HG02588 (cell line): ENCODE results near the gene SHISA5.
"Not testable (repeated sequence)": the region's sequence is repeated elsewhere in the genome, so short reads cannot be mapped to it uniquely, and the experiment has no call there.

Experiments used
- ATAC-seq: cut with Tn5 transposase; IDR thresholded peaks from one replicate; pipeline ENCODE4 v1.9.1; 2021; ENCODE audit warnings: mild to moderate bottlenecking, moderate library complexity; ENCODE audit not compliant: unreplicated experiment

Gene SHISA5

GRCh38 chr3:48521635-48522034, 17.7 kb upstream of the SHISA5 start:
- no peak for ATAC-seq

DNA sequence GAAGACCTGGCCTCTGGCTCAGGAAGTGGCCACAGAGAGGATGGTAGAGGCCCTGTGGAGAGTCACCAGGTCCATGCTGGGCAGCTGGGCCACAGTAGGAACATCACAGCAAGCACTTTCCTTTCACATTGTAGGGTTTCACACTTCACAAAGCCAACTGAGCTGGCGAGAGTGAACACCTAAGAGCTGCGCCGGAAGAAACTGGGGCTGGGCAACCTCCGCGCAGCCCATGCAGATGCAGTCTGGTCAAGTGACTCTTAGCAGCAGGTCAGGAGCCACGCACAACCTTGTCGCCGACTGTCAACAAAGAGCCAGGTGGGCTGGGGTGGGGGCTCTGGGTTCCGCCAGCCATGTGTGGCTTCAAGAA, 15.3 kb upstream of the SHISA5 start:
- ATAC-seq, result no peak

- no peak for ATAC-seq
Observed at GRCh38 chr3:48518638-48519276, 14.8 kb upstream of the SHISA5 start.

GRCh38 chr3:48518069-48518468, 14.1 kb upstream of the SHISA5 start:
- ATAC-seq, result no peak

GRCh38 chr3:48516571-48516970, 12.6 kb upstream of the SHISA5 start:
- ATAC-seq, result no peak

GRCh38 chr3:48514431-48515227, 10.7 kb upstream of the SHISA5 start:
- ATAC-seq, result no peak

DNA sequence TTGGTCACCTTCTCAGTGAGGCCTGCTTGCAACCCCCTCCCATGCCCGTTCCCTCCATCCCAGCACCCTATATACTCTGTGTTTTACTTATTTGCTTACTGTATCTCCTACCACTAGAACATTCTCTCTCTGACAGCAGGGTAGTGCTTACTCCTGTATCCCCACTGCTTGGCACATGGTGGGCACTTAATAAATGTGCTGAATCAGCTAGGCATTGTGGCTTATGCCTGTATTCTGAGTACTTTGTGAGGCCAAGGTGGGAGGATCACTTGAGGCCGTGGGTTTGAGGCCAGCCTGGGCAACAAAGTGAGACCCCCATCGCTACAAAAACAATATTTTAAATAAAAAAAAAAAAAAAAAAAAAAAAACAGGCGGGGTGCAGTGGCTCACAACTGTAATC, 7.6 kb upstream of the SHISA5 start:
- no peak for ATAC-seq

- no peak for ATAC-seq
Observed at GRCh38 chr3:48507256-48508061, 3.5 kb upstream of the SHISA5 start.

- ATAC-seq, result no peak
Observed at GRCh38 chr3:48505968-48506504, 2.1 kb upstream of the SHISA5 start.

GRCh38 chr3:48505146-48505545, 1.2 kb upstream of the SHISA5 start:
- no peak for ATAC-seq

- ATAC-seq, result no peak
Observed at GRCh38 chr3:48503401-48504050, 448 bp downstream of the SHISA5 start.

DNA sequence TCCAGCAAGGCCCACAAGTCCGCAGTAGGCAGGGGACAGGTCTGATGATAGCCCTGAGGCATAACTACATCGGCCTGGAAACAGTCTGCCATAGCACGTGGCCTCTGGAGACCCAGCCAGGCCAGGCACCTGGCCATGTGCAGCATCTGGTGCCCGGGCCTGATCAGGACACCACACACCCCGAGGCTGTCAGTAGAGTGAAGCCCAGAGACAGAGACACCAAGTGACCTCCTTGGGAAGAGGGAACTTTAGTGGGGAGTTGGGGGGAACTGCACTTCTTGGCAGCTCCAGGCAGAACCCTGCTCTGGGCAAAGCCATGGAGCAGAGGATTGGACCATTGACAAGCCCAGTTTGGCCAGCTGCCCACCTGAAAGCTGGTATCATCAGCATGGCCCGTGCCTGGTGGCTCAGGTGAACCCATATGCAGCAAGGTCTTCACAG, 1.2 kb downstream of the SHISA5 start:
- no peak for ATAC-seq

DNA sequence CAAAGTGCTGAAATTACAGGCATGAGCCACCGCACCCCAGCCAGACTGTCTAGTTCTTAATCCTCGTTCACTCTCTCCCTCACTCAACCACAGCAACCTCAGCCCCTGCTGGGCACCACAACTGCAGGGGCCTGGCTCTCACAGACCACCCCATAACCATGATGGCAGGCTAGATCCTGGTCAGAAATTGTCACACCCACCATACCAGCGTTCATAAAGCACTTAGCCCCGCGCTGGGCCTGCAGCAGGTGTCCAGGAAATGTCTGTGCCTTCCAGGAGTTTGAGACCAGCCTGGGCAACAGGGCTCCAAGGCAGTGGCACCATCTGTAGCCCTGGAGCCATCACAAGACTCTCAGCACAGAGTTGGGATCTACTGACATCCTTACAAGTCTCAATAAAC, 1.9 kb downstream of the SHISA5 start:
- ATAC-seq, result no peak

DNA sequence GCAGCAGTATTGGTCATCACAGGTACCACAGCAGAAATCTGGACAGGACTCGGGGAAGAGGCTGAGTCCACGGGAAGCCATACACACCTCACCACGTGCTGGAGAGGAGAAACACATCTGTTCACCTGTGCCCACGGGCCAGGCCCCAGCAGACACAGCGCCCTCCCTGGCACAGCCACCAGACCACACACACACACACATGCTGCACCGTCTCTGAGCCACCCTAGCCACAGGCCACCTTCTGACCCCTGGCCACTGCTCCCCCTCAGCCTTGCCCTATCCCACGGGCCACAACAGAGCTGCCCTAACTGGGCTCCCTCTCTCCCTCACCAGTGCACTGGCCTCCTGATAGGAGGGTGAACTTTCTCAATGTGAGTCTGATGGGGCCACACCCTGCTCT, 2.8 kb downstream of the SHISA5 start:
- no peak for ATAC-seq

- no peak for ATAC-seq
Observed at GRCh38 chr3:48500656-48501055, 3.3 kb downstream of the SHISA5 start.

- ATAC-seq, result no peak
Observed at GRCh38 chr3:48493203-48493501, 10.8 kb downstream of the SHISA5 start.

- ATAC-seq, result no peak
Observed at GRCh38 chr3:48492461-48493202, 11.3 kb downstream of the SHISA5 start.

DNA sequence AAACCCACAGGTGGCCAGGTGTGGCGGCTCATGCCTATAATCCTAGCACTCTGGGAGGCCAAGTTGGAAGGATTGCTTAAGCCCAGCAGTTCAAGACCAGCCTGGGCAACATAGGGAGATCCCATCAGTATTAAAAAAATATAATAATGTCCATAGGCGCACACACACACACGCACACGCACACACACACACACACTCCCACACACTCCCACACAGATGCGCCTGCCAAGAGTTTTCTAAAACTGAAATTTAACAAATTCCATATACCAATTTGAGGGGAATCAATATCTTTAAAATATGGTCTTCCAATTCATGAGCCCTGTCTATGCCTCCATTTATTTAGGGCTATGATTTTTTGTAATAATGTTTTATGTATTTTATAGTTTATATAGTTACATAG, 17.0 kb downstream of the SHISA5 start:
- no peak for ATAC-seq

DNA sequence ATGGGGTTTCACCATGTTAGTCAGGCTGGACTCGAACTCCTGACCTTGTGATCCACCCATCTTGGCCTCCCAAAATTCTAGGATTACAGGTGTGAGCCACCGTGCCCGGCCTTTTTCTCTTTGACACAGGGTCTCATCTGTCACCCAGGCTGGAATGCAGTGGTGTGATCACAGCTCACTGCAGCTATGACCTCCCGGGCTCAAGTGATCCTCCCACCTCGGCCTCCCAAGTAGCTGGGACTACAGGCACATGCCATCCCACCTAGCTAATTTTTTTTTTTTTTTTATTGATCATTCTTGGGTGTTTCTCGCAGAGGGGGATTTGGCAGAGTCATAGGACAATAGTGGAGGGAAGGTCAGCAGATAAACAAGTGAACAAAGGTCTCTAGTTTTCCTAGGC, 21.2 kb downstream of the SHISA5 start:
- ATAC-seq, result not testable (repeated sequence)

GRCh38 chr3:48480891-48481290, 23.1 kb downstream of the SHISA5 start:
- not testable (repeated sequence) for ATAC-seq
